Stimulated activated CD4-positive, alpha-beta T cell treated with anti-CD3 and anti-CD28 coated beads, Interleukin-2, amount 100 ng/mL, for 24 hours (primary cell): ENCODE data around the gene LPIN2.

Source experiments
- DNase-seq, 2 donors: peaks; one replicate each; pipeline ENCODE4 v3.0.0-alpha.2; 2020

LPIN2 gene

GRCh38 chr18:2979129-2979528 is 33.8 kb downstream of the LPIN2 start:
- no peak for DNase-seq

- DNase-seq, result peak; percentile 48 to 57
Measured at GRCh38 chr18:2978661-2979106, 34.3 kb downstream of the LPIN2 start.

- no peak for DNase-seq
Measured at GRCh38 chr18:2978208-2978607, 34.7 kb downstream of the LPIN2 start.

DNA sequence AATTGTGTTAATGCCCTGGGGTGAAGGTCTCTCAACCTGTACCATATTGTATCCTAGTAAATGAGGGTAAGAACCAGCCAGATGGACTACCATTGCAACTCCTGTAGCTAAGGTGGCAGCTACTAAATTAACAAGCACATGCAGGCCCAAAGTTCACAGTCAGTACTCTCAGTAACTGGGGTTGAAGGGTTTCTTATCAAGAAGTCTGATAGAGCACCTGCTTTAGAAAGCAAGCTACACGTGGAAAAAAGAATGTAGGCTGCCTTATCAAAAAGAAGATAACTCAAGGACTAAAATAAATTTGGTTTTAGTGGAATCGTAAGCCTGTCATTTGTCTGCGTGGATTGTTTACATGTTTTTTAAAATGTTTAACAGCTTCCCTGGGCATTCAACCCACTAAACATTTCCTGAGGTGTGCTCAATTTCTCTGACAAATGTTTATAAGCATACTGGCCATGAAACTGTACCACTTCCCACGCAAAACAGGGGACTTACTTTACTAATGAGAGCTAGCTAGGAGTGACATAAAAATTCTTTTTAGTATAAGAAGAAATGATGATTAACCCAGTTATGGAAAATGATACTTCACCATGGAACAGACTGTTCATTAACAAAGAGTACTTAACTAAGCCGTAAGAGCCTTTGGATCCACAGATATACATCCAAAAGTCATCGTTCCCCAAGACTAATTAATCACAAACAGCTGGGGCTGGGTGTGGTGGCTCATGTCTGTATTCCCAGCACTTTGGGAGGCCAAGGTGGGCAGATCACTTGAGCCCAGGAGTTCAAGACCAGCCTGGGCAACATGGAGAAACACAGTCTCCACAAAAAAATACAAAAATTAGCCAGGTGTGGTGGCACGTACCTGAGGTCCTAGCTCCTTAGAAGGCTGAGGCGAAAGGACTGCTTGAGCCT is 36.5 kb downstream of the LPIN2 start:
- DNase-seq, result no peak

DNA sequence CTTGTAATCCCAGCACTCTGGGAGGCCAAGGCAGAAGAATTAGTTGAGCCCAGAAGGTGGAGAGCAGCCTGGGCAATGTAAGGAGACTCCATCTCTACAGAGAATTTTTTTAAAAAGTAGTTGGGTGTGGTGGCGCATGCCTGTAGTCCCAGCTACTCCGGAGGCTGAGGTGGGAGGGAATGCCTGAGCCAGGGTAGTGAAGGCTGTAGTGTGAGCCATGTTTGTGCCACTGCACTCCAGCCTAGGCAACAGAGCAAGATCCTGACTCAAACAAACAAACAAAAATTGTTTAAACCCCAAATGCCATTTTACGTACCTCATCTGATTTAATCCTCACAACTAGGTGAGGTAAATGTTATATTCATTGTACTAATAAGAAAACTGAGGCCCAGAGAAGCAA is 38.2 kb downstream of the LPIN2 start:
- DNase-seq, result no peak

GRCh38 chr18:2971741-2972552 is 41.0 kb downstream of the LPIN2 start:
- DNase-seq, result peak; percentile 65 to 67

DNA sequence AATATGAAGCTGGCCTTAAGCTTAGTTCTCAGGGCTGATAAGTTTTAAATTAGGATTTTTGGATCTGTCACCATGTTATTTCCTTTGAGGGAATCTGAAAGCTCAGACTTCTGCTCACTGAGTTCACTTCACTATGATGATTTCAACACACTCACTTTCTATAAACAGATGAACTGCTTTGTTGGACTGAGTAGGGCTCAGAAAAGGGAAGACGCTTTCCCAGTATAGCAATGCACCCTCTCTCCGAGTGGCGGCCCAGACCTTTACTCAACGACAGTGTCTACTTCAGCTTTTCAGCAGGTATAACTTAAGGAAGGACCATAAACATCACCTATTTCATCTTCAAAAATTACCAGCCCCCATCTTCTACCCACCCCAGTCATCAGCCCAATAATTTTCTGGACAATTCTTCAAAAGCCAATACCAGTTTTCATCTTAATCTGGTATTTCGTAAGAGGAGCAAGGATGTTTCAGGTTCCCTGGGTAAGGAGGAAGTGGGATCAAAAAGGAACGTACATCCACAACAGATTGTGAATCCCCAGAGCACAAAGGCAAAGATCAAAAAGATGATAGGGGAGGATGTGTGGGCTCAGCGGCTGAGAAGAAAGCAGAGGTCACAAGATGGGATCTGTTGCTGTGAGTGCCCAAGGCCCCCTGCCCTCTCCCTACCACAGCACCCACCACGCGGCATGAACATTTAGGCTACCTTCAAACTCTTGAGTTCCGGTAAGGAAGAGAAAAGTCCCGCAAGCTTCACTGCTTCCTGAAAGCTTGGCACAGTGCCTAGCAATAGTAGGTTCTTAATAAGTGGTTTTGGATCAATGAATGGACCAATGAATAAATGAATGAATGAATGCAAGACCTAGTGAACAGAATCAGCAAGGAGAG is 41.9 kb downstream of the LPIN2 start:
- DNase-seq, result peak in 1 of 2 donors; percentile 51

DNA sequence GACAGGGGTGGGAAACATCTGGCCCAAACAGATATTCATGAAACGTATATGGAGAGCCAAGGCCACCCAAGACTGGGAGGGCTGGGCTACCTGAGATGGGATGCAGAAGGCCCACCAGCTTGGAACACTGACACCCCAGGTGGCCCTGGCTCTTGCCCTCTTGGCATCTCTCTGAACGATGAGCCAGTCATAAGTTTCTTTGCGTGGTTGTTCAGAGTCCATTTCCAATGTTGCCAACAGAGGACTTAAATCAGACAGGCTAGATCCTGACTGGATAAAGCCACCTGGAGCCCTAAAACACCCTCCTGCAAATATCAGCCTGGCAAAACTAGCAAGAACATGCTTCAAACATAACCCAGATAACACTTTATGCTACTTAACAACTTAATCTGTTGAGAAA is 42.6 kb downstream of the LPIN2 start:
- no peak for DNase-seq

- DNase-seq, result no peak
Measured at GRCh38 chr18:2969695-2970094, 43.2 kb downstream of the LPIN2 start.

DNA sequence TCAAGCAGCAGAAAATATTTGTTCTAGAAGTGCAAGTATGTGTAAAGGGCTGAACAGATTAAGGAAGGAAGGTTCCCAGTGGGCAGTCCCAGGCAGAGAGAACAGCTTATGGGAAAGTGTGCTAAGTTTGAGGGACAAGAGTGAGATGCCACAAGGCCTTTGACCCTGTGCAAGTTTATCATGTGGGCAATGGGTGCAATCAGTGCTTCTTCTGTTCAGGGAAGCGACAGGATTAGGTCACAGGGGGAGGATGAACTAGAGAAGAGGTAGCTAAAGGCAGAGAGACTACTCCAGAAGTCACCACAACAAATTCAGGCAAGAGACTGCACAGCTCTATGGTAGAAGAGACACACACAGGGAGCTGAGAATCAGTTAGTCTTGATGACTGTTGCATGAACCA is 44.3 kb downstream of the LPIN2 start:
- DNase-seq, result no peak

- DNase-seq, result no peak
Measured at GRCh38 chr18:2967820-2968219, 45.1 kb downstream of the LPIN2 start.

DNA sequence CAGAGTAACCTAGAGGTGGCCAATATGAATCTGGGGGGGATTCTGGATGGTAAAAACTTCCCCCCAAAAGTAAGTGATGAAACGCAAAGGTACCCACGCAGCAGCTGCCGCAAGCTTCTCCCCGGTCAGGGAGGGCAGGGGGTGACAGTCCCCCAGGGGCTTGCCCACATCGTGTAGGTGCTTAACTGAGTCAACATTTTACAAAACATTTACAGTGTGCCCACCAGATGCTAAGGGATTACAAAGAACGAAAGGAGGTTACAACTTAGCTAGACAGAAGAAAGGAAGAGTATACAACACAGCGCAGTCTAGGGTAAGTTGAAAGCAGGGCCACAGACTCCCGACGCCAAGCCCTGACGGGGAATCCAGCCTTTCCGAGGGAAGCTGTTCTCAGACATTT is 45.6 kb downstream of the LPIN2 start:
- no peak for DNase-seq

DNA sequence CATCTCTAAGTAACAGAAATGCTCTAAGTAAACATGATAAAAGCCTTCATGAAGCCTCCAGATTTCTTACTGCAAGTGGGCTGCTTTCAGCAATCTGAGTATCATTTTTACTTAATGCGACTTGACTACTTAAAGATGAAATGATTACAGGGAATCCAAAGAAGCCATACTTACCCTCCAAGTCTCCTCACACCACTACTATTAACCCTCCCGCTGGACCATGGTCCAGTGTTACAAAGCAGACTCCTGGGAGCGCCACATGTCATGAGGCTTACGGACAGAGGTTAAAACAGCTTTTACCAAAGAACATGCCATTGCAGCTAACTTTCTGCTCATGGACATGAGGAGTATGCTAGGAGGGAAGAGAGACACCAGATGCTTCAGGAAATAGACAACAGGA is 46.4 kb downstream of the LPIN2 start:
- DNase-seq, result no peak

DNA sequence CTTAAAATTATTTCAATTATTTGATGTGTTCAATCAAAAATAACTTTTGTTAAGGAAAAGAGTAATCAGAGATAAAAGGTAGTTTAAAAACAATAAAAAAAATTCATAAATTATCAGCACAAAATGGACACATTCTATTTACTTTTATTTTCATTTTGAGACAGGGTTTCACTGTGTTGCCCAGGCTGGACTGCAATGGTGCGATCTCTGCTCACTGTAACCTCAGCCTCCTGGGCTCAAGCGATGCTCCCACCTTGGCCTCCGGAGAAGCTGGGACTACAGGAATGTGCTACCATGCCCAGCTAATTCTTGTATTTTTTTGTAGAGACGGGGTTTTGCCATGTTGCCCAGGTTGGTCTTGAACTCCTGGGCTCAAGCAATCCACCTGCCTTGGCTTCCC is 47.1 kb downstream of the LPIN2 start:
- no peak for DNase-seq

GRCh38 chr18:2964361-2965010 is 48.5 kb downstream of the LPIN2 start:
- no peak for DNase-seq
